Esophagus squamous epithelium (tissue), 4 donors: ENCODE data around the gene RARRES2.

Experiments
- CTCF ChIP-seq, 6 experiments: fragments of 450-650 bp in 4 of 6; fragments of 200-600 bp in 2 of 6; sonication (generic) in 2 of 6; IDR thresholded peaks; one replicate each; pipeline ENCODE4 v1.5.1; 2016 to 2019; ENCODE audit warnings: antibody characterized with exemption in 6 of 6, mild to moderate bottlenecking in 4 of 6, moderate library complexity in 4 of 6
- POLR2A ChIP-seq, 4 donors: fragments of 450-650 bp; IDR thresholded peaks; one replicate each; pipeline ENCODE4 v1.6.1; 2017; ENCODE audit warnings: antibody characterized with exemption in 4 of 4, mild to moderate bottlenecking in 4 of 4, moderate library complexity in 3 of 4

- no peak for TF ChIP-seq POLR2A (IDR thresholded peaks at IDR 0.05)
- no peak for TF ChIP-seq CTCF (IDR thresholded peaks at IDR 0.05)
Measured at GRCh38 chr7:150360363-150361058, 19.1 kb upstream of the RARRES2 start.
